ENCODE results near the gene CCNG2. TPM values are rescaled to one million over a fixed set of nuclear protein-coding genes. Genes with fewer than 3 reads are reported as not detected.

The CCNG2 gene
- total RNA-seq, 1 experiment from 2014 or later, result 34.1 TPM

- H4K20me1 ChIP-seq (ENCODE audit: insufficient read depth), result no peaks in the 10 kb centered on the region
- H2AFZ ChIP-seq (ENCODE audit: low read depth, low read length, poor library complexity, severe bottlenecking), result no peak overlapping the region
- no peak overlapping the region for H3K4me3 ChIP-seq (replicated peaks in 1 of 2; ENCODE audit: low read depth in 1 of 2, low read length in 2 of 2)
- H3K9me2 ChIP-seq (ENCODE audit: insufficient read depth), result no peaks in the 10 kb centered on the region
- H3K9me3 ChIP-seq (ENCODE audit: control insufficient read depth in 1 of 2, insufficient read depth in 1 of 2, low read depth in 1 of 2, low read length in 2 of 2), result no peaks in the 10 kb centered on the region
- RAD21 ChIA-PET (ENCODE audit: low non-redundant PET in 1 of 2, low total read pairs in 2 of 2, uncharacterized antibody in 2 of 2, unreplicated experiment in 2 of 2), result no interaction called here
- intact Hi-C loops (cut with micrococcal nuclease), result no loop called here
- H3K27me3 ChIP-seq (ENCODE audit: insufficient read depth, low read length), result peaks cover 4% of the 10 kb centered on the region; the same call in 1 of the 2 replicates
- no peaks in the 10 kb centered on the region for H3K36me3 ChIP-seq (ENCODE audit: control insufficient read depth in 1 of 2, insufficient read depth in 2 of 2, low read length in 2 of 2)
- POLR2A ChIA-PET, result no interaction called here
- no peaks in the 10 kb centered on the region for H3K79me2 ChIP-seq (ENCODE audit: insufficient read depth, low read length)
- TF ChIP-seq SIN3A (IDR thresholded peaks at IDR 0.05; ENCODE audit: low read depth) (no peak), POLR2AphosphoS5 (IDR thresholded peaks at IDR 0.05; ENCODE audit: low read depth, low read length) (no peak), SRF (IDR thresholded peaks at IDR 0.05; ENCODE audit: low read depth) (no peak), POLR2A (IDR thresholded peaks at IDR 0.05; ENCODE audit: borderline replicate concordance, extremely low read depth, insufficient read depth, insufficient read length) (no peak), REST (IDR thresholded peaks at IDR 0.05; ENCODE audit: low read depth) (no peak), ATF3 (IDR thresholded peaks at IDR 0.05) (no peak), ZFX (IDR thresholded peaks at IDR 0.05) (no peak), RAD21 (IDR thresholded peaks at IDR 0.05; ENCODE audit: low read depth) (no peak), CEBPB (IDR thresholded peaks at IDR 0.05; ENCODE audit: low read depth) (no peak)
- DNase-seq (ENCODE audit: low read depth, low spot score) (no peak), ATAC-seq (no peak)
- no TSS peak for BruUV-seq (replicated peaks)
- H3K4me1 ChIP-seq (ENCODE audit: control insufficient read depth in 1 of 2, insufficient read depth in 2 of 2, low read length in 2 of 2), result peaks cover 7 to 9% of the 10 kb centered on the region in 2 experiments
- CTCF ChIA-PET, result interaction anchor here (0.6 to 1.6 kb wide), 2 partner anchors 14 to 94 kb away, joined by 3 to 5 read pairs; no protein-coding TSS in a partner anchor
- no peak overlapping the region for H3K9ac ChIP-seq (ENCODE audit: low read length)
- no peak overlapping the region for H3K27ac ChIP-seq (ENCODE audit: low read depth, low read length)
- no peak overlapping the region for H3K4me2 ChIP-seq (ENCODE audit: low read length)
Measured at GRCh38 chr4:77189412-77189811, 32.4 kb downstream of the CCNG2 start.
